Measurements from ENCODE around the gene ATP9A.
"Not testable (repeated sequence)": the region's sequence is repeated elsewhere in the genome, so short reads cannot be mapped to it uniquely, and the experiment has no call there.

The ATP9A gene

GRCh38 chr20:51750037-51750769 lies 18.0 kb downstream of the ATP9A start:
- no peak for DNase-seq

DNA sequence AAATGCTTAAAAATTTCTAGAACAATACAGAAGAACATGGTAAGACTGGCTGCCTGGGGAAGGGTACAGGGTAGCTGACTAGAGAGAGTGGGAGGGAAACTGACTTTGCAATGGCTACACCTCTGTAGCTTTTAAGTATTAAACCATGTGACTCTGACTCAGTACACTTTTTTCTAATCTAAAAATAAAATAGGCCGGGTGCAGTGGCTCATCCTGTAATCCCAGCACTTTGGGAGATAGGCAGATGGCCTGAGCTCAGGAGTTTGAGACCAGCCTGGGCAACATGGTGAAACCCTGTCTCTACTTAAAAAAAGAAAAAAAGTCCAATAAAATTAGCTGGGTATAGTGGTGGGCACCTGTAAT lies 18.5 kb downstream of the ATP9A start:
- no peak for DNase-seq

DNA sequence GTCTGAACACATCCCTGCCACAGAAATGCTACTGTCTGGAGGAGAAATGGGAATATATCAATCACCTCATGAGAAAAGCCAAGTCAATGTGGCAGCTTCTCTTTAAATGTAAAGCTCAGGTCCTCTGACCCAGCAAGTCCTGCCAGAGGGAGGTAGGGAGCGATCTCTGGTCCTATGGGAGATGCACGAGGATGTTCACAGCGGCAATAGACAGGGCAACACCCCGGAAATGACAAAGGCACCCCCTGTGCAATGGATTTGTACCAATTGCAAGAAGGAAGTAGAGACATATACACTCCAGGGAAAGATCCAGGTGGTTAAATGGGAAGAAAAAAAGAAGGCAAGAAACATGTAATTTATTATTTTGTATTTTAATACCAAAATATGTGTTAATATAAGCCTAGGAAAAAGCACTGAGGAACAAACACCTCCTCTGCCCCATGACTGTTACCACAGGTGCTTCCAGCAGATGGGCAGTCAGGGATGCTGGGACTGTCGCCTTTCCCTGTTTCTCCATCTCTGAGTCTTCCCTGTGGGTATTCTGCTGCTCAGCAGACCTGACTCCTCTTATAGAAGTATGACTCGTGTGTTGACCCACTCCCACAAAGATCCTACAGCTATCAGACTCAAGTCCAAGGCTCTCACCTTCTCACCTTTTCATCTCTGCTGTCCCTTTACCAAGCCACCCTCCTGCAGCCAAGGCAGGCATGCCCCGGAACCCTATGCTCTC lies 20.8 kb downstream of the ATP9A start:
- no peak for DNase-seq

DNA sequence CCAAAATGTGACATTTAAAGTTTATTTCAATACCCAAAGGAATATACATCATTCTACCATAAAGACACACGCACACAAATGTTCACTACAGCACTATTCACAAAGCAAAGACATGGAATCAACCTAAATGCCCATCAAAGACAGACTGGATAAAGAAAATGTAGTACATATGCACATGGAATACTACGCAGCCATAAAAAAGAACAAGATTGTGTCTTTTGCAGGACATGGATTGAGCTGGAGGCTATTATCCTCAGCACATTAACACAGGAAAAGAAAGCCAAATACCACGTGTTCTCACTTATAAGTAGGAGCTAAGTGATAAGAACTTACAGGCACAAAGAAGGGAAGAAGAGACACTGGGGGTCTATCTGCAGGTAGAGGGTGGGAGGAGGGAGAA lies 22.4 kb downstream of the ATP9A start:
- no peak for DNase-seq

GRCh38 chr20:51740838-51741237 lies 27.4 kb downstream of the ATP9A start:
- DNase-seq = no peak

DNA sequence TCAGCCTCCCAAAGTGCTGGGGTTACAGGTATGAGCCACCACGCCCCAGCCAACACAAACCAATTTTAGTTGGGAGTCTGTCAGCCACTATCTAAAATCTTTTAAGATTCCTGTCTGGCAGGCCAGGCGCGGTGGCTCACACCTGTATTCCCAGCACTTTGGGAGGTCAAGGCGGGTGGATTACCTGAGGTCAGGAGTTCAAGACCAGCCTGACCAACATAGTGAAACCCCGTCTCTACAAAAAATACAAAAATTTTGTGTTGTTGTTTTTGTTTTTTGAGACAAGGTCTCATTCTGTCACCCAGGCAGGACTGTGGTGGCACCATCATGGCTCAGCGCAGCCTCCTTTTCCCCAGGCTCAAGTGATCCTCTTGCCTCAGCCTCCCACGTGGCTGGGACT lies 27.9 kb downstream of the ATP9A start:
- not testable (repeated sequence) for DNase-seq

GRCh38 chr20:51739722-51740249 lies 28.4 kb downstream of the ATP9A start:
- DNase-seq = no peak

- DNase-seq = no peak
These were observed 29.2 kb downstream of the ATP9A start for GRCh38 chr20:51738877-51739447.

DNA sequence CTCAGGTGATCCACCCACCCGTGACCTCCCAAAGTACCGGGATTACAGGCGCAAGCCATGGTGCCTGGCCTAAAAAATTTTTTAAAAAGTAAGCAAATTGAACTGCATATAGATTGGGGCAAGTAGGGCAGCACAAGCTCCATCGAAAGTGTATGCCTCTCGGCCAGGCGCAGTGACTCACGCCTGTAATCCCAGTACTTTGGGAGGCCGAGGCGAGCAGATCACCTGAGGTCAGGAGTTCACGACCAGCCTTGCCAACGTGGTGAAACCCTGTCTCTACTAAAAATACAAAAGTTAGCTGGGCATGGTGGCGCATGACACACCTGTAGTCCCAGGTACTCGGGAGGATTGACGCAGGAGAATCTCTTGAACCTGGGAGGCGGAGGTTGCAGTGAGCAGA lies 29.9 kb downstream of the ATP9A start:
- DNase-seq = not testable (repeated sequence)

GRCh38 chr20:51736947-51737346 lies 31.2 kb downstream of the ATP9A start:
- DNase-seq = no peak

- no peak for DNase-seq
These were observed 32.2 kb downstream of the ATP9A start for GRCh38 chr20:51735728-51736600.

DNA sequence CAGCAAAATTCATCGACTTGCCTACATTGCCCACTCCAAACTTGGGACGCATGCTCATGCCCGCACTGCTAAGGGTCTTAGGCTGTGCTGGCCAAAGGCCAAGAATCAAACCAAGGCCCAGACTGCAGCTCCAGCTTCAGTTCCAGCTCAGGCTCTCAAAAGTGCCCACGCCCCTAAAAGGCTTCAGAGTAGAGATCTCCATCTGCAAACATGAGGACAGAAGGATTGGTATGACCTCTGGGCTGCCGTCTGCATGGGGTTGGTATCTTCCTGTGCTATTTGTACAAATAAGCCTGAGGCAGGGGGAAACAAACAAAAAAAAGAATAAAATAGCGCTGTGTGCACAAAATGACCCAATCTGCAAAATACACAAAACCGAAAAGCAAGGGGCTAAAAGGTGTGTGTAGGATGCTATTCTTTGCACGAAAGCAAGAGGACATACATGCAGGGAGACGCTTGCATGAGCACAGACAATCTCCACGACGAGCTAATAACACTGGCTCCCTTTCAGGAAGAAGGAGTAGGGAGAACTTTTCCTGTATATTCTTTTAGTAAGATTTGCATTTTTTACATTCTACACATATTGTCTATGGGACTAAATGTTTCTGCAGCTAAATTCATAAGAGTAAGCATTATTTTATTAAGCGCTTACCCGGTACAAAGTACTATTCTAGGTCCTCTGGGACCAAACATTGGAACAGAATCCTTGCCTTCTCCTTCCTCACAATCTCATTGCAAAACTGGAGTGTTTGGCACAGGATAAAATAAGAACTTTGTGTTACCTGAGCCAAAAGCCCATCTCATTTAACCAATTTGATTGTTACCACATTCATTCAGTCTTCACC lies 33.1 kb downstream of the ATP9A start:
- no peak for DNase-seq

GRCh38 chr20:51733070-51733469 lies 35.1 kb downstream of the ATP9A start:
- DNase-seq = no peak

DNA sequence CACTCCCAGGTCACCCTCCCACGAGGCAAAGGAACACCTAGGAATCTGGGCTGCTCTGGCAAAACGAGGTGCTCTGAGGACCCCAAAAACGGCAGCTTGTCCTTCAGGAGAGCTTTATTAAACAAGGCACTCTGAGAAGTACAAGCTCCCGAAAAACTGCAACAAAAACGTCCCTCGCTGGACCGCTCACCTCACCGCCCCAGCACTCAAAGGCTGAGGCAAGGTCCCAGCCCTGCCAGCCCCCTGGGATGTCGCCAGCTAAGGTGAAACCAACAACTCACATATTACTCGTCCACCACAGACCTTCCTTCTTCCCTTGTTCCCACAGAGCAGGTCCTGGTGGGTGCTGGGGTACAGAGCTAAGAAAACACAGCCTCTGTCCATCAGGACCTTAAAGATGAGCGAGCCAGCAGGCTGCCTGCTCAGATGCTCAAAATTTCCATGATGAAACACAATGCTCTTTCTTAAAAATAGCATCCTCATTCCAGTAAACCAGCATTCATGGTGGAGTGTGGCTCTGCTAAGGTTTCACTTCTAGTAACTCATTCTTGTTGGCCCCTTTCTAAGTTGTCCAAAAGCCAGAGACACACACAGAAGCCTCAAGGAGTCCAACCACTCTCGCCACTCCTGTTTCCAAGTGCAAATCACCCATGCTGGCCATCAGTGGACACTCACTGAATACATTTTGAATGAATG lies 35.9 kb downstream of the ATP9A start:
- DNase-seq = no peak

DNA sequence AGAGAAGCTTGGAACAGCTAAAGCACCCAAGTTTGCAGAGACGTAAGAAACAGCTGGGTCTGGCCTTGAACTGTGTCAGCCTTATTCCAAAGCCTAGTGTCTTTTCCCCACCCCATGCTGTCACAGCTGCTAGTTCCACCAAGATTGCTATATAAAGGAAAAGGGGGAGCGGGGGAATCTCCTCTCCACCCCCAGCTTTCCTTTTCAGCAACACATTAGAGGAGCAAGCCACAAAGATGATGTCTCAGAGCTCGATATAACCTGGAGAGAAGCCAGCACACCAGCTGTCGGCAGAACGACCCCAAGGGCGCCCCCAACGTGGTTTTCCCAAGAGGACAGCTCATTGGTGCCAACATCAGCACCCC lies 36.5 kb downstream of the ATP9A start:
- DNase-seq = no peak

DNA sequence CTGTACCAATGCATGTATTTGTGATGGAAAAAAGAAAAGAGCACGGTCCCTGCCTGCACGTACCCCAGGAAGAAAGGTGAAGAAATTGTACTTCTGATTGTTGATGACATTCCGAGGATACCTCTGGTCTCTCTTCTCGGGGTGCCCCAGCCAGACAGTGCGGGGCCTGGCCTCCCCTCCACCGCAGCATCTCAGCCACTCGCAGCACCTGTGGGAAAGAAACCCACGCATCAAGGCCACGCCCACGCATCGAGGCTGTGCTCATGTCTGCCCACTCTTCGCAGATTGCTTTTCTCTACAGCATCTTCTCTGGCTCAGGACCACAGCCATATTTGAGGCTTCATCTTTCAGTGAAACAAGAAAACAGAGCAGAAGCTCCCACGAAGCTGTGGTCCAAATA lies 38.4 kb downstream of the ATP9A start:
- no peak for DNase-seq

DNA sequence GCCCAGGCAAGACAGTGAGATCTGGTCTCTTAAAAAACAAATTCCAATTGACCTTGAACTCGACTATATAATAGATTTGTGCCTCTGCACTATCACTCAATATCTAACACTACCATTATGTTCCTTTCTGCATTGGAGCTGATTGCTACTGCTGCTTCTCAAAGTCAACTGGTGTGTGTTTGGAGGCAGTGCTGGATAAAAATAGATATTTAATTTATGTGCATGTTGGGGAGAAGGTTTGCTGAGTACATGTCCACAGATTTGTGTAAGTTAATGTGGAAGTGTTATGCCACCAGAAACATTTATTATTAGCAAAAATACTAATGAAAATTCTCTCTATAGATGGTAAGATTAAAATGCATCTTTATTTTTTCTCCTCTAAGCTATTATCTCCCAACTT lies 39.5 kb downstream of the ATP9A start:
- no peak for DNase-seq

DNA sequence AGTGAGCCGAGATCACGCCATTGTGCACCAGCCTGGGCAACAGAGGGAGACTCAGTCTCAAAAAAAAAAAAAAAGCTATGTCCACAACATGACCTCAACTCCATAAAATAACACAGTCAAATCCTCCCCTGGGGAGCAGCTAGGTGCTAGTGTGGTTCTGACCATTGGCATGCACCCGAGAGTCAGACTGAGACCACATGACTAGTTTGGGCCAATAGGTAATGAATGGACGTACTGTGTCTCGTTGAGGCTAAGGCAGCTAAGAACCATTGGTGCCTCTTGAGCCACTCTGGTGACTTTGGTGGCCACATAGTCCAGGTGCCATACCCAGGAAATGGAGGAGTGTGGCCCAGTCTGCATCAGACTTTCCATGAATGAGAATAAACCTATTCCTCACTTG lies 40.3 kb downstream of the ATP9A start:
- DNase-seq = no peak

- DNase-seq = no peak
These were observed 42.5 kb downstream of the ATP9A start for GRCh38 chr20:51725584-51726176.

DNA sequence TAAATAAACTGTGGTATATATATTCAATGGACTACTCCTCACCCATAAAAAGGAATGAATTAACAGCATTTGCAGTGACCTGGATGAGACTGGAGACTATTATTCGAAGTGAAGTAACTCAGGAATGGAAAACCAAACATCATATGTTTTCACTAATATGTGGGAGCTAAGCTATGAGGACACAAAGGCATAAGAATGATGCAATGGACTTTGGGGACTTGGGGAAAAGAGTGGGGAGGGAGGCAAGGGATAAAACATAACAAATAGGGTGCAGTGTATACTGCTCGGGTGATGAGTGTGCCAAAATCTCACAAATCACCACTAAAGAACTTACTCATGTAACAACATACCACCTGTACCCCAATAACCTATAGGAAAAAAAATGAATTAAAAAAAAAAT lies 45.2 kb downstream of the ATP9A start:
- DNase-seq = not testable (repeated sequence)

DNA sequence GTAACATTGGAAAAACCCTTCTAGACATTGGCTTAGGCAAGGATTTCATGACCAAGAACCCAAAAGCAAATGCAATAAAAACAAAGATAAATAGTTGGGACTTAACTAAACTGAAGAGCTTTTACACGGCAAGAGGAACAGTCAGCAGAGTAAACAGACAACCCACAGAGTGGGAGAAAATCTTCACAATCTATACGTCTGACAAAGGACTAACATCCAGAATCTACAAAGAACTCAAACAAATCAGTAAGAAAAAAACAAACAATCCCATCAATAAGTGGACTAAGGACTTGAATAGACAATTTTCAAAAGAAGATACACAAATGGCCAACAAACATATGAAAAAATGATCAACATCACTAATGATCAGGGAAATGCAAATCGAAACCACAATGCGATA lies 45.9 kb downstream of the ATP9A start:
- not testable (repeated sequence) for DNase-seq

Data from CD4-positive, alpha-beta T cell treated with Interleukin-17A for 4 hours (primary cell).